GM21619 (cell line): ENCODE results near the gene ZC3HAV1.
"Not testable (repeated sequence)": the region's sequence is repeated elsewhere in the genome, so short reads cannot be mapped to it uniquely, and the experiment has no call there.

Source experiments
- ATAC-seq: cut with Tn5 transposase; IDR thresholded peaks from one replicate; pipeline ENCODE4 v1.9.1; 2021; ENCODE audit not compliant: unreplicated experiment

Gene ZC3HAV1

DNA sequence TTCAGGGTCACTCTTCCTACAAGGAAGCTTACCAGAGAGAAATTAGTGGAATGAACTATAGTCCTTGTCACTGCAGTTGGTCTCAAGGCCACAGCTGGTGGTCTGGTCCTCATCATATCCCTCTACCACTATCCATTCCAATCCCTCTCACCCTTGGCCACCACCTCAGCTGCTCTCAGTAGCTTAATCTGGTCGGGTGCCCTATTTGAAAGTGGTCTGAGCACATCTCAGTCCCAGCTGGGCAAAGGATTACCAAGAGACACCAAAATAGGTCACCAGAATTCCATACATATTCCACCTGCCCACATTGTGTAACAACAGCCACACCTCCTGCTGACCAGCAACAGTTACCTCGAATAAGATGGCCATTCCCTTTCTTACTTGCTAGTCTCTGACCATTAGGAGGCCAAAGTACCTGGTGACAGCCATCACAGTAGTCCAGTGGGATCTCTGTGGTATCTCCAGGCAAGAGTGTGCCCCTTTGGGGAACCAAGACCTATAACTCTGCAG is 3.3 kb upstream of the ZC3HAV1 start:
- no peak for ATAC-seq

DNA sequence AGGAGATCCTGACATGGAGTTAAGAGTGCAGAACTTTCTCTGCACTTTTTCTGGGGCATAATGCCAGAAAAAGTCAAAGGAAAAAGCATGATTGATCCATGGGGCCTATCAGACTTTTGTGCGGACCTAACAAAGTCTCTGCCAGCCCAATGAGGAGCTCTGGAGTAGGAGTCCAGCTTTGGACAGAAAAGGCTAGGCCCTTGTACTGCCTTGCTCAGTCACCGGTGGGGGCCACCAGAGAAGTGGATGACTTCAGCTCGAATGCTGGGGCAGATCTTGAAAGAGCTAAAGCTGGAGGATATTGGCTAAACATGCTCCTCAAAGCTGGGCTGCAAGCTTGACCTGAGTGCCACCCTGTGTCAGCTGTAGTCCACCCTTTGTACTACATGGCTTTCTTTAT is 2.8 kb upstream of the ZC3HAV1 start:
- no peak for ATAC-seq

DNA sequence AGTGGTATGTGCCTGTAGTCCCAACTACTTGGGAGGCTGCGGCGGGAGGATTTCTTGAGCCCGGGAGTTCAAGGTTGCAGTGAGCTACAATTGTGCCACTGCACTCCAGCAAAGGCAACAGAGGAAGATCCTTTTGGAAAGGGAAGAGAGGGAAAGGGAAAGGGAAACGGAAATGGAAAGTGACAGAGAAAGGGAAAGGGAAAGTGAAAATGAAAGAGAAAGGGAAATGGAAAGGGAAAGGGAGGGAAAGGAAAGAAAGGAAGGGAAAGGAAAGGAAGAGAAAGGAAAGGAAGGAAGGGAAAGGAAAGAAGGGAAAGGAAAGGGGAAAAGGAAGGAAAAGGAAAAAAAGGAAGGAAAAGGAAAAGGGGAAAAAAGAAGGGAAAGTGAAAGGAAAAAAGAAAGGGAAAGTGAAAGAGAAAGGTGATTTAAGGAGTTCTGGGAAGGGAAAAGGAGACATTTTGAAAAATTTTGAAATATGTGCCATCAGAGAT is 2.3 kb upstream of the ZC3HAV1 start:
- no peak for ATAC-seq

DNA sequence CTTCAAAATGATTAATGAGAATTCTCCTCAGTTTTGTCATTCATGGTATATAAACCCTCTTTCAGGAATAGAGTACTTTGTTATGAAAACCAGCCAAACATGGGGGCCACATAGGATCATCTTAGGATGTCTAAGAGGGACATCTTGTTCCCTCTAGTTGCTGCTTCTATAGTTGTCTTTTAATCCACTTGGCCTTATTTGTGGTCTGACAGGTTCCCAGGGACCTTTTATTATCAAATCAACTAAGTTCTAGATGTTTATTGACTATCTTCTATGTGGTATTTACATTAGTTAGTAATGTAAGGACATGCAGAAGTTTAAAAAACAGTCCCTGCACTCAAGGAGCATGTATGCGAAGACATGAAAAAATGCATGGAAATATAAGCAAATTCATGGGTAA is 1.6 kb upstream of the ZC3HAV1 start:
- no peak for ATAC-seq

DNA sequence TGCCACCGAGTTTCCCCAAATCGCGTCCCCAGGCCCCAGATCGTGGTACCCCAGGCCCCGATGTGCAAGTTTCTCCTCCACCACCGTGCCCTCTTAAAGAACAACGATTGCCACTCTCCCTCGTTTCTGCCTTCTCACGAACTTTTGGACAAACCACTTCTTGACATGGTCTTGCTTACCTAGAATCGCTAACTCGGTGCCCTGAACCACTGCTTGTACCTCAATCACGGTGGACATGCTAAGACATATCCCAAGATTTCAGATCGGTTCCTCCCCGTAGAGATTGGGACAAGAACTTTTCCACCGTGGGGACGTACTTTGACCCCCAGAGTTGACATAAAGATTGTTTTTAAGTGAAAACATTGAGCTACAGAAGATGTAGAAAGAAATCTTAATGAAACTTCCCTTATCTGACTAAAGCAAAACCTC is 477 bp upstream of the ZC3HAV1 start:
- ATAC-seq = no peak

DNA sequence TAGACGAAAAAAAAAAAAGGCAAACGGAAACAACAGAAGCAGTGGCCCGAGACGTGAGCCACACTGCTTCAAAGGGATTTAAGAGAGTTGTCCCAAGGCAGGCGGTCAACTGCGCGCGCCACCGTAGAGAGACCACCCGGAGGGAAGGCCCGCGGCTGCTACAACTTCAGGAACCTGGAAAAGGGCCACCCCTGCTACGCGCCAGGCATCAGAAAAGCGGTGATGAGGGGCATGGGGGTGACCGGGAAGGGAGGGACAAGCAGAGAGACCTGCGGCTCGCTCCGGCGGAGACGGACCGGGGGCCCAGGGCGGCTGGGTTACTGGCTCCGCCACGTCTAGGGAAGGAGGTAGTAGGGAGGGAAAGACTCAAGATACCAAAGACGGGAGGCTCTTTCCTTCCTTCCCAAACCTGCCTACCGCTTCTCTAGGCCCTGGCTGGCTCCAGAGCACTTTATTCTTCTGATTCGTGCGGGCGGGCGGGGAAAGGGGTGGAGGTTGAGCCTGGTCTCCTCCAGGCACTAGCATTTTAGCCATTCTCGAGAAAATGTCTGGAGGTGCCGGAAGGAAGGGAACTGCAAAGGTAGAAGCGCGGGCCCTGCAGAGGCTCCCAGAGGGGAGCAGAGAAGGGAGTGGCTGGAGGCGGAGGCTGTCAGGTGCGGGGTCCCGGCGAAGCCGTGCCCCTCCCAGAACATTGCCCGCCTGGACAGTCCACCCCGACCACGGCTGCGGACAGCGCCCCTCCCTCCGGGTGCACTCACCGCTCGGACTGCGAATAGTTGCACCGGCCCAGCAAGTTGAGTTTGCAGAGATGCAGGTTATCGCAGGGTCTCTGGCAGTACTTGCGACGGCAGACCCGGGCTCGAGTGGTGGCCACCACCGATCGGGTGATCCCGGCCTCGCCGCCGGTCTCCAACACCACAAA is 993 bp downstream of the ZC3HAV1 start:
- ATAC-seq = peak; percentile 9

DNA sequence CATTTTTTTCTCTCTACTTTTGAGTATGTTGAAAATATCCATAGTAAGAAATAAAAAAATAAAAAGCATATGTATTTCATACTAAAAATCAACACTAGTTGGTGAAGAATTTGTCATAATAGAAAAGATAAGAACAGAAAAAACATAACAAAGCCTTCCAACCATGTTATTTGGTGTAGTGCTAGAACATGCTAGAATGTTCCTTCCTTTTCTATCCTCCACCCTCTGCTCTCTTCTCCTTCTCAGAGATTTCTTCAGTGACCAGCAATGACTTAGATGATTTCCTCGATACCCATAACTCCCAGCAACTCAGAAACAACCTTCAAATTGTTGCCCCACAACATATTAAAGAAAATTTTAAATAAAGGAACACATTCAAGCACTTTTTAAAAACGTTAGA is 2.6 kb downstream of the ZC3HAV1 start:
- no peak for ATAC-seq

DNA sequence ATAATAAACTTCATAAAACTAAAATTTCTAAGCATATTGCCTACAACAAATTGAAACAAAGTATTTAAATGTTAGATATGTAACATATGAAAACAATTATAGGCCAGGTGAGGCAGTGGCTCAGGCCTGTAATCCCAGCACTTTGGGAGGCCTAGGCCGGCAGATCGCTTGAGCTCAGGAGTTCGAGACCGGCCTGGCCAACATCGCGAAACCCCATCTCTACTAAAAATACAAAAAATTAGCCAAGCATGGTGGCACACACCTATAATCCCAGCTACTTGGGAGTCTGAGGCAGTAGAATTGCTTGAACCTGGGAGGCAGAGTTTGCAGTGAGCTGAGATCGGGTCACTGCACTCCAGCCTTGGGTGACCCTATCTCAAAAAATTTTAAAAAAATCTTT is 3.3 kb downstream of the ZC3HAV1 start:
- ATAC-seq = not testable (repeated sequence)

DNA sequence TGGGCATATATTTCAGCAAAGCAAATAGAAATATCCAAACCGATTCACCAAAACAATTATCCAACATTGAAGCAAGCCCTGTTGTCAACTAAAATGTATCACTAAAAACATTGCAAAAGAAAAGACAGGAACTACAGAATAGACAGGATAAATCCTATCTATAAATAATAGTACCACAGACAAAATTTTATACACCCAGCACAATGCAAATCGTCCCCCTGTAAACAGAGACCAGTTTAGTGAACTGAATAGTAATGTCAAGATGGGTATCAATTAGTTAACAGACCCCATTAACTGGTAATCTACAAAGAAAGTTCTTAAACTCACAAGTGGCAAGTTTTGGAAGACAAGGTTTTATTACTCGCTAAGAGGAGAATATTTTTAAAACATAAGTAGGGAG is 4.0 kb downstream of the ZC3HAV1 start:
- ATAC-seq = no peak

DNA sequence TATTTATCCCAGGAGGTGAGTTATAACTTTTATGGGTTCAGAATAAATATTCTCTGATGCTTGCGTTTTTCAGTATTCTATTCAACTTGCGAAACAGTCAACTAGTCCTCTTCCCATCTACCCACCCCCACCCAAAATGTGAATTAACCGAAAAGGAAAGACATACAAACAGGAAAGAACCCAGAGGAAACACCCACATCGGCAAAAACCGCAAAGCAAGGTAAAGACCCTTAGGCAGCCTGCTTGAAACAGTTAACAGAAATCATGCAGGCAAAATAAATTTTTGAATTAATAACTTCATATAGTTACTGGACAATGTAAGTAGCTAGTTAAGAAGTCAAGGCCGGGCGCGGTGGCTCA is 5.4 kb downstream of the ZC3HAV1 start:
- no peak for ATAC-seq

DNA sequence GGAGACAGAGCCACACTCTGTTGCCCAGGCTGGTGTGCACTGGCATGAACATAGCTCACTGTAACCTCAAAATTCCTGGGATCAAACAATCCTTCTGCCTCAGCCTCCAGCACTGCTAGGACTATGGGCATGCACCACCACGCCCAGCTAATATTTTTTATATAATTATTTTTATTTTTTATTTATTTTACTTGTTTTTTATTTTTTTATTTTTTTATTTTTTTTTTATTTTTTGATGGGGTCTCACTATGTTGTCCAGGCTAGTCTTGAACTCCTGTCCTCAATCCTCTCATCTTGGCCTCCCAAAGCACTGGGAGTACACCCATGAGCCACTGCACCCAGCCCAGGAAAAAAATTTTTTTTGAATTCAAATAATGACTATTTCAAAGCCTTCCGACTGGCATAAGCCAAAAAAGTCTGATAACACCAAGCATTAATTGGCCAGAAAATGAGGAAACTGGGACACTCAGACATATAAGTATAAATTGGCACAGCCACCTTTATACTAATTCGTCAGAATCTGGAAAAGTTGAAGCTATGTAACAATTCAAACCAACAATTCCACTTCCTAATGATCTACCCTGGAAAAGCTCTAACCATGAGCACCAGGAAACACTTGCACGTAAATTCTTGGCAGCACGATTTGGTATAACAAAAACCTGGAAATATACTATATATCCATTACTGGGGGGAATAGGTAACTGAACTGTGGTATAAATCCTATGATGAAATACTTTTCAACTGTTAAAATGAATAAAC is 6.3 kb downstream of the ZC3HAV1 start:
- no peak for ATAC-seq

DNA sequence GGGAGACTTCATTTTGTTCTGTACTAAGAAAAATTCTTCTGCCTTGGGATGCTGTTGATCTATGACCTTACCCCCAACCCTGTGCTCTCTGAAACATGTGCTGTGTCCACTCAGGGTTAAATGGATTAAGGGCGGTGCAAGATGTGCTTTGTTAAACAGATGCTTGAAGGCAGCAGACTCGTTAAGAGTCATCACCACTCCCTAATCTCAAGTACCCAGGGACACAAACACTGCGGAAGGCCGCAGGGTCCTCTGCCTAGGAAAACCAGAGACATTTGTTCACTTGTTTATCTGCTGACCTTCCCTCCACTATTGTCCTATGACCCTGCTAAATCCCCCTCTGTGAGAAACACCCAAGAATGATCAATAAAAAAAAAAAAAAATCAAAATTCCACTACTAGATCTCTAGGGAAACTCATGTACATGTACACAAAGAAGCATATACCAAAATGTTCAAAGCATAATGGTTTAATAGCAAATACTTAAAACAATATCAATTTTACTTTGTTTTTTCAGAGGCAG is 7.8 kb downstream of the ZC3HAV1 start:
- ATAC-seq = not testable (repeated sequence)

DNA sequence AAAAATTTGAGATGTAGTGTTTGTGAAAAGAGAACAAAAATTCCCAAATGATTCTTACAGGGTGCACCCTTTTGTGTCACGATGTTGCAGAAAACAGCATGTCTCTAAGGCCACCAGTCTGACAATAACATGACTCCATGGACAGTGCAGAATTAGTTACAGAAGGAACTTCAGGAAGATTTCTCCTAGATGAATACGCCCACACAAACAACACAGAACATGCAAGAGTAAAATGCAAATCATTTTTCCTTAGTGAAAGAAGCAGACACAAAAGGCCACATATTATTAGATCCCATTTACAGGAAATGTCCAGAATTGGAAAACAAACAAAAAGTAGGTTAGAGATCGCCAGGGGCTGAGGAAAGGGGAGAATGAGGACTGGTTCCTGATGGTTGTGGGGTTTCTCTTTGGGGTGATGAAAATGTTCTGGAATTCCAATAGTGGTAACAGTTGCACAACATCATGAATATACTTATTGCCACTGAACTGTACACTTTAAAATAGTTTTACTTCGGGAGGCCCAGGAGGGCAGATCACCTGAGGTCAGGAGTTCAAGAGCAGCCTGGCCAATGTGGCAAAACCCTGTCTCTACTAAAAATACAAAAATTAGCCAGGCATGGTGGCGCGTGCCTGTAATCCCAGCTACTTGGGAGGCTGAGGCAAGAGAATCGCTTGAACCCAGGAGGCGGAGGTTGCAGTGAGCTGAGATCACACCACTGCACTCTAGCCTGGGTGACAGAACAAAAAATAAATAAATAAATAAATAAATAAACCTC is 10.2 kb downstream of the ZC3HAV1 start:
- ATAC-seq = no peak

DNA sequence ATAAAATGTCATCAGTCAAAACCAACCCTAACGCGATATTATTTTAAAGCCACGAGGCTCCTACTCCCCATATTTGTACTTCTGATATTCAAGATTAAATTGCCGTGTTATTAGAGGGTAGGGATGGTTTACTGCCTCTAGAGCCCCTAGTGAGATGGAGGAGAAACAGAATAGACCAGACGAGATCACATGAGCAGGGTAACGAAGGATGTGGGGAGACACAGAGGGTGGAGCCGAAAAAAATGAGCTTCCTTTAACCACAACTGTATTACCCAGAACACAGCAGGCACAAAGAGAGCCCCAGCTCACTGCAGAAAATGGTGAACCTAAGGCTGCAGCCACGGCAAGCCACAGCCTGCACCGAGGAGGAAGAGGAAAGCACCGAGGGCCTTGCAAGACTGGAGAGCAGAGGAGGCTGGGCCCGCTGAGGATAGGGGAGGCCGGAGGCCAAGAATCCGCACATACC is 14.3 kb downstream of the ZC3HAV1 start:
- ATAC-seq = peak; percentile 99

DNA sequence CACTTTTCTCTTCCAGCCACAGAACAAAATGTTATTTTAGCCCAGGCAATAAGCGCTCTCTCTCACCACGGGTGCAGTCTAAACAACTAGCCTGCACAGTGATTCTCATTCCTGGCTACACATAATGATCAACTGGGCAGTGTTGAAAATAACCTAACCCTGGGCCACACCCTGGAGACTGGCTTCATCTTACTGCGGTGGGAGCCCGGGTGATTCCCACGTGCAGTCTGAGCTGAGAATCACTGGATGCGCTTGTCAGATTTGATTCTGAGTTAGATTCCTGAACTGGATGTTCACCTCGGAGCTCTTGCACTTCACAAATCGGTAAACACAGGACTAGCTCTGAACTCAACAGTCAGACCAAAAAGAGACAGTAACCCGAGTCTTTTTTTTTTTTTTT is 14.9 kb downstream of the ZC3HAV1 start:
- no peak for ATAC-seq

DNA sequence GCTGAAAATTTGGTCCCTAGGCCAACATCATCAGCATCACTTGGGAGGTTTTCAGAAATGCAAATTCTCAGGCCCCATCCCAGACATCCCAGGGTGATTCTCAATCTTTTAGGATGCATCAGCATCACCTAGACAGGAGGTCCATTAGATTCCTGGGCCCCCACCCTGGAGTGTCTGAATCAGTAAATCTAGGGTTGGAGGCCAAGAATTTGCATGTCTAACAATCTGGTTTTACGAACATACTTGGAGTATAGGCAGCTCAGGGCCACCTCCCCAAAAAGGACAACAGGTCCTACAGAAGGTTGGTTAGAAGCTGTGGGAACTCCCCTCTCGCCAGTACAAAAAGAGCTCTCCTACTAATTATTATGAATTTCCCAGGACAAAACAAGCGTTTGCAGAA is 15.5 kb downstream of the ZC3HAV1 start:
- no peak for ATAC-seq

DNA sequence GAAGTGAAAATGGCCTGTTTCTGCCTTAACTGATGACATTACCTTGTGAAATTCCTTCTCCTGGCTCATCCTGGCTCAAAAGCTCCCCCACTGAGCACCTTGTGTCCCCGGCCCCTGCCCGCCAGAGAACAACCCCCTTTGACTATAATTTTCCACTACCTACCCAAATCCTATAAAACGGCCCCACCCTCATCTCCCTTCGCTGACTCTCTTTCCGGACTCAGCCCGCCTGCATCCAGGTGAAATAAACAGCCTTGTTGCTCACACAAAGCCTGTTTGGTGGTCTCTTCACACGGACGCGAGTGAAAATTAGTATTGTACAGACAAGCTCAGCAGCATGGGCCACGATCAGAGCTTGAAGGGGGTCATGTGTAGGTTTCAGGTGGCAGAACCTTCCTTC is 16.0 kb downstream of the ZC3HAV1 start:
- not testable (repeated sequence) for ATAC-seq

DNA sequence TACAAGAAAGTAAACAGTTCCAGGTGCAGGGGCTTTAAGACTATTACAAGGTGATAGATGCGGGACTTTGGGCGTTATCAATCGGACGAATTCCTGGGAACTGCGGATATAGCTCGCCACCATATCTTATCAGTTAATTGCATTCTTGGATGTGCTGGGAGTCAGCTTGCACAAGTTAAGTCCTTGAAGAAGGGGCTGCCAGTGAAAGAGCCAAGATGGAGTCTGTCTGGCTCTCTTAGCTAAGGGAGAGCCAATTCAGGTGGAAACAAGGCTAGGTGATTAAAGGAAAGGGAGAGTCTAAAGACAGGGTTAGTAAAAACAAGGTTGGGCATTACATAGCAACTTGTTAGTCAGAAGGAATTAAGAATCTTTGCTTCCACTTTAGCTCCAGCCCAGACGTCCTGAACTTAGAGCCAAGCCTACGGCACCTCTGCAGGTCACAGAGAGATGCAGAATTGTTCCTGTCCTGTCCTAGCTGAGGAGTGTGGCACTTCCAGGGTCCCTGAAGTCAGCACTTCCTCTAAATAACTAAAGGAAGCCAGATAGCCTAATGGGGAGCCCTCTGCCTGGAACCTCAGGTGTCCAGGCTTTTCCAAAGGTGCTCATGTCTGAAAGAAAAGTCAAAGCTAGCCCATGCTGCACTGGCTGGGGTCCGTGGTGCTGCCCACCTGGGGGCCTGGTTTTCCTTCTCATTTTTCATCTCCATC is 17.3 kb downstream of the ZC3HAV1 start:
- no peak for ATAC-seq

DNA sequence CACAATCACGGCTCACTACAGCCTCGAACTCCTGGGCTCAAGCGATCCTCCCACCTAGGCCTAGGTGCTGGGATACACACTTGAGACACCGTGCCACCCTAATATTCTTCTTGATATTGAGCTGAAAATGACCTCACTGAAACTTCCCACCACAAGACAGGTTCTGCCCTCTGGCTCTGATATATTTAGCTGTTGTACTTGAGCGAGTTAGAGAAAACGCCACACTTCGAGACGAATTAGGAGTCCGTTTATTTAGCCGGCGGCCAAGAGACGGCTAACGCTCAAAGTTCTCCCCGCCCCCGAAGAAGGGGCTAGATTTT is 17.9 kb downstream of the ZC3HAV1 start:
- no peak for ATAC-seq

DNA sequence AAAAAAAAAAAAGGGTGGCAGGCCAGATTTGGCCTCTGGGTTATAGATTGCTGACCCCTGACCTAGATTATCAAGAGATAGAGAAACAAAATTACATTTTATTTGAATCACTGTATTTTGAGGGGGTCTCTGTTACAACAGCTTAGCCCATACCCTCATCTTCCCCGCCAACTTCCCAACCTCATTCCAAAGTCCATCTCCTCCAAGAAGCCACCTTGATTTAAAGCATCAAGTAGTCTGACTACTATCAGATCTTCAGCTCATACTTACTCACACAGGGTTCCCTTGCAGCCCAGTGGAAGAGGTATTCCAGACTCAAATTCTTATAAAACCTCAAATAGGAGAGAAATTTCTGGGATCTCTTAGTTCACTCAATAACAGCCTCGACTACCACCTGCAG is 20.4 kb downstream of the ZC3HAV1 start:
- no peak for ATAC-seq
